Type B pancreatic cell (in vitro differentiated cells): ENCODE results near the gene SMARCAL1. TPM values are rescaled to one million over a fixed set of nuclear protein-coding genes. Genes with fewer than 3 reads are reported as not detected.

Experiments
- DNase-seq: peaks from one replicate; pipeline ENCODE4 v3.0.0; 2021; ENCODE audit warnings: mixed read lengths; ENCODE audit not compliant: unreplicated experiment; ENCODE audit errors: extremely low spot score
- H3K27ac Mint-ChIP-seq: 2 replicates; pipeline ENCODE4 v1.8.0; 2021; ENCODE audit warnings: mild to moderate bottlenecking, mixed read lengths
- H3K27me3 Mint-ChIP-seq: 2 replicates; pipeline ENCODE4 v1.8.0; 2021; ENCODE audit warnings: mixed read lengths
- H3K36me3 Mint-ChIP-seq: 2 replicates; pipeline ENCODE4 v1.8.0; 2021; ENCODE audit warnings: mixed read lengths
- H3K4me1 Mint-ChIP-seq: one replicate; pipeline ENCODE4 v1.8.0; 2021; ENCODE audit warnings: mixed read lengths; ENCODE audit not compliant: unreplicated experiment
- H3K4me3 Mint-ChIP-seq: 2 replicates; pipeline ENCODE4 v1.8.0; 2021; ENCODE audit warnings: mild to moderate bottlenecking, mixed read lengths
- H3K9me3 Mint-ChIP-seq: 2 replicates; pipeline ENCODE4 v1.8.0; 2021; ENCODE audit warnings: mixed read lengths
- CTCF ChIP-seq: fragments of 200-600 bp; sonication (generic); conservative IDR thresholded peaks from 2 replicates; pipeline ENCODE4 v1.5.0; 2021; ENCODE audit warnings: antibody characterized with exemption, mild to moderate bottlenecking
- total RNA-seq: library from RNA; stranded (reverse); gene quantifications from 2 replicates; pipeline ENCODE4 v1.2.1, GENCODE V29; 2021; ENCODE audit warnings: low replicate concordance

The SMARCAL1 gene
- total RNA-seq, 1 donor from 2014 or later, result 29.0 TPM

GRCh38 chr2:216478151-216478550 lies 65.9 kb downstream of the SMARCAL1 start:
- no peaks in the 10 kb centered on the region for H3K27me3 Mint-ChIP-seq
- no peak overlapping the region for H3K4me3 Mint-ChIP-seq
- no peaks in the 10 kb centered on the region for H3K4me1 Mint-ChIP-seq
- H3K9me3 Mint-ChIP-seq, result no peaks in the 10 kb centered on the region
- no peak for DNase-seq
- TF ChIP-seq CTCF, result no peak
- no peak overlapping the region for H3K27ac Mint-ChIP-seq
- H3K36me3 Mint-ChIP-seq, result peaks cover 25% of the 10 kb centered on the region

- H3K4me1 Mint-ChIP-seq, result no peaks in the 10 kb centered on the region
- TF ChIP-seq CTCF, result no peak
- no peaks in the 10 kb centered on the region for H3K9me3 Mint-ChIP-seq
- no peak overlapping the region for H3K27ac Mint-ChIP-seq
- DNase-seq, result no peak
- no peak overlapping the region for H3K4me3 Mint-ChIP-seq
- no peaks in the 10 kb centered on the region for H3K27me3 Mint-ChIP-seq
- peaks cover 26% of the 10 kb centered on the region for H3K36me3 Mint-ChIP-seq
Measured at GRCh38 chr2:216478791-216479190, 66.5 kb downstream of the SMARCAL1 start.

- Mint-ChIP-seq H3K27me3 (no peaks in the 10 kb centered on the region), H3K27ac (no peak overlapping the region), H3K9me3 (no peaks in the 10 kb centered on the region), H3K36me3 (peaks cover 26% of the 10 kb centered on the region), H3K4me3 (no peak overlapping the region), H3K4me1 (no peaks in the 10 kb centered on the region)
- TF ChIP-seq CTCF, result no peak
- no peak for DNase-seq
Measured at GRCh38 chr2:216480221-216480620, 67.9 kb downstream of the SMARCAL1 start.

- H3K27me3 Mint-ChIP-seq, result no peaks in the 10 kb centered on the region
- peaks cover 22% of the 10 kb centered on the region for H3K36me3 Mint-ChIP-seq
- H3K4me3 Mint-ChIP-seq, result no peak overlapping the region
- DNase-seq, result no peak
- TF ChIP-seq CTCF, result no peak
- H3K9me3 Mint-ChIP-seq, result no peaks in the 10 kb centered on the region
- H3K27ac Mint-ChIP-seq, result no peak overlapping the region
- no peaks in the 10 kb centered on the region for H3K4me1 Mint-ChIP-seq
Measured at GRCh38 chr2:216482640-216483039, 70.4 kb downstream of the SMARCAL1 start.

GRCh38 chr2:216485237-216485636 lies 73.0 kb downstream of the SMARCAL1 start:
- no peaks in the 10 kb centered on the region for H3K9me3 Mint-ChIP-seq
- no peak for TF ChIP-seq CTCF
- H3K27me3 Mint-ChIP-seq, result no peaks in the 10 kb centered on the region

GRCh38 chr2:216485745-216486144 lies 73.5 kb downstream of the SMARCAL1 start:
- no peaks in the 10 kb centered on the region for H3K27me3 Mint-ChIP-seq
- H3K9me3 Mint-ChIP-seq, result no peaks in the 10 kb centered on the region
- peaks cover 15% of the 10 kb centered on the region for H3K36me3 Mint-ChIP-seq
- H3K4me1 Mint-ChIP-seq, result peaks cover 9% of the 10 kb centered on the region
- no peak overlapping the region for H3K27ac Mint-ChIP-seq
- no peak for TF ChIP-seq CTCF
- H3K4me3 Mint-ChIP-seq, result no peak overlapping the region
- no peak for DNase-seq

More at GRCh38 chr2:216485237-216485636, 73.0 kb downstream of the SMARCAL1 start:
- no peak for DNase-seq
- Mint-ChIP-seq H3K27ac (no peak overlapping the region), H3K4me1 (peaks cover 9% of the 10 kb centered on the region), H3K36me3 (peaks cover 19% of the 10 kb centered on the region), H3K4me3 (no peak overlapping the region)
